GM10266 (cell line): ENCODE data around the gene TGFBI.

ENCODE experiments used
- DNase-seq: peaks from one replicate; pipeline ENCODE4 v3.0.0; 2012; ENCODE audit errors: extremely low spot score
- CTCF ChIP-seq: IDR thresholded peaks from 2 replicates; pipeline ENCODE4 v1.5.1; 2012; ENCODE audit warnings: mild to moderate bottlenecking, low read depth; ENCODE audit not compliant: control insufficient read depth, insufficient read depth; ENCODE audit errors: missing control alignments

Gene TGFBI

DNA sequence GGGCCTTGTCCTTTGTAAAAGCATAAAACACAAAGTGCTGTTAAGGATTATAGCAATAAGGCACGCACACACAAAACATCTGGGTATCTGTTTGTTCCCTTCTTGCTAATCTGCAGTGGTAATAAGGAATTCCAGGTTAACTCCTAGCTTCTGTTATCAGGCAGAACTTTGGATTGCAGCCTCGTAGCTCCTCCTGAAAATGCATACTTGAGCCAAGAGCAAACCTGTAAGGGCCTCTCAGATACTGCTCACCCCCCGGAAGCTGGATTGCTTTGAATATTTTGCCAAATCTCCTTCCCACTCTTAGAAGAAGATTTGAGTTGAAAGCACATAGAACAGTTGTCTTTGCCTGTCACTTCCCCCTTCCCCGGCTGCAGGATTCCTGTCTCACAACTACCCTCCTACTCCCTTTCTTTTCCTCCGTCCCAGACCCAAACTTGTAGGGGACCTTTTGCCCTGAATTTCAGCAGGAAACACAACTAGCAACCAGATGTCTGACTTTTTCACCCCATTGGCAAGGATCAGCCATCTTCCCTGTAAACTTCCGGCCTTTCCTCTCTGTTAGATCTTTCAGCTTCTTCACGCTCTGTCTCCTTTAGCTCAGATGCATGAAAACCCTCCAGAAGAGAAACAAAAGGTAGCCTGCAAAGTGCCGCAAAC is 75.6 kb downstream of the TGFBI start:
- no peak for TF ChIP-seq CTCF

DNA sequence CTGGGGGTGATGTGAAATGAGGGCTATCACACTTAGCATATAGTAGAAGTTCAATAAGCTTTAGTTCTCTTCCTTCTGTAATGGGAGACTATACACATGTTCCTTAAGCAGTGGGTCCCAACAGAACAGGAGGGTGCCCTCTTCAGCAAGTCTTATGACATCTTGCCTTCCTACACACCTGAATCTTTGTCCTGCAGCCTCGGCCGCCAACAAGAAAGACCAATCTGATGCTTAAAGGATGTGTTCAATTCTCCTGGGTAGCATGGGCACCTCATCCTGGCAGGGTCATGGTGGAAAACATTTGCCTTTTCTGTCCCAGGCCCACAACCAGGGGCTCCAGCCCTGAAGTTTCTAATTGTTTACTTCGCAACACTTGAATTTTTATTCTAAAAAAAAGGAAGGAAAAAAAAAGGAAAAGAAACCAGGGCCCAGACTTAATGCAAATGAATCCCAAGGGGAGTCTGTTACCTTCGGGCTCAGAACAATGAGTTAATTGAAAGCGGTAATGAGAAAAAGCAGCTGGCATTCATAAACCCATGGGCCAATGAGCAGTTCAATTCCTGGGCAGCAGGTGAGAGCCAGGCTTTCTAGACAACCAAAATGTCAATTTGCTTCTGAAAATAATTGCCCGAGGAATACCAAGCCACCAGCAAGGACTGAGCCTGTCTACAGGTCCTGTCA is 77.7 kb downstream of the TGFBI start:
- DNase-seq: no peak

More for the DNA sequence above, 75.6 kb downstream of the TGFBI start:
- no peak for DNase-seq

DNA sequence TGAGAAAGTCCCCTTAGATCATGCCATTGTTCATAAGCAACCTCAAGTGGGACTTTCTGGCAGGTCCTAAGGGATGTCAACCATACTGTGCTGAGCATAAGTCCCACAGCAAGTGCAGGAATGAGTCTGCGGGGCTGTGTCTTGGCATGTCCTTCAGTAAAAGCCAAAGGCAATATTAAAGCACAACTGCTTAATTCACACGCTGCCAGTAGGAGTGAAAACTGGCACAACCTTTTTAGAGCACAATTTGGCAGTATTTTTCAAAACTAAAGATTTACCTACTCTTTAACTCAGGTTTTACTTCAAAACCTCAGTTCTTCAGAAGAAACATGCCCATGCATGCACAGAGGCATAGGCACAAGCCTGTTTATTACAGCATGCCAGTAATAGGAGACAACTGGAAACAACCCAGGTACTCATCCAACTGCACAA is 79.4 kb downstream of the TGFBI start:
- no peak for TF ChIP-seq CTCF

More for the DNA sequence above, 77.7 kb downstream of the TGFBI start:
- no peak for TF ChIP-seq CTCF

GRCh38 chr5:136108766-136109165 is 80.0 kb downstream of the TGFBI start:
- no peak for TF ChIP-seq CTCF

More for the DNA sequence above, 79.4 kb downstream of the TGFBI start:
- DNase-seq: peak; percentile 19

GRCh38 chr5:136109453-136110135 is 80.8 kb downstream of the TGFBI start:
- TF ChIP-seq CTCF: no peak

More at GRCh38 chr5:136108766-136109165, 80.0 kb downstream of the TGFBI start:
- no peak for DNase-seq

More at GRCh38 chr5:136109453-136110135, 80.8 kb downstream of the TGFBI start:
- DNase-seq: no peak
